ENCODE data around the gene MMS19. TPM values are rescaled to one million over a fixed set of nuclear protein-coding genes. Genes with fewer than 3 reads are reported as not detected.

Gene MMS19
- total RNA-seq, 4 donors from 2014 or later = 103 to 142 (median 115) TPM

DNA sequence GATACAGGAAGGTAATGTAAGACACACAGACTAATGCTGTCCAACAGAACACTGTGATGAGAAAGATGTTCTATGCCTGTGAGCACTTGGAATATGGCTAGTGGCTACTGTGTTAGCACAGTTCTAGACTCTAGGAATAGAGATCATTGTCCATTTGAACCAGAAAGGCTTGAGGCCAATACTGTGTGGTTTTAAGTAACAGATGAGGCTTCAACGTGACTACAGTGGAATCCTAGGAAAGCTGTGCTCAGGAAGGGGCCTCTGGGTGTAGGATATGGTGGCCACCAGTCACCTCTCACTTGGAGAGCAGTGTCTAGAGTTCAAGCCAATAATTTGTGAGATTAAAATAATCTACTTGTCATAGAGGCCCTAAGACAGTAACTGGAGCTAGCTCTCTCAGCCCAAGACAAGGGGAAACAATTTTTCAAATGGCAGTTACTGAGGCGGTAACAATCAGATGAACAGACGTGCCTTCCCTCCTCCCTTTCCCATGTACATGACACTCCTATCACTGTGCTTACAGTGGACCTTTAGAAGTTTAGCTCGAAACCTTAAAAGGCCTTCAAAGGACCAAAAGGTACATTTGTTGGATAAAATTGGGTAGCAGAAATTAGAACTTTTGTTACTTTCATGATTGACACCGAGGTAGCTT is 42.1 kb downstream of the MMS19 start:
- no peak overlapping the region for H3K4me3 ChIP-seq (ENCODE audit: low read depth, poor library complexity, severe bottlenecking)
- intact Hi-C loops (cut with DNase I; ENCODE audit: low total_unique reads) = no loop called here
- WGBS, 2 donors = 56 to 76% methylated on average over 5 of the region's 5 CpGs
- TF ChIP-seq, protein P1, sequence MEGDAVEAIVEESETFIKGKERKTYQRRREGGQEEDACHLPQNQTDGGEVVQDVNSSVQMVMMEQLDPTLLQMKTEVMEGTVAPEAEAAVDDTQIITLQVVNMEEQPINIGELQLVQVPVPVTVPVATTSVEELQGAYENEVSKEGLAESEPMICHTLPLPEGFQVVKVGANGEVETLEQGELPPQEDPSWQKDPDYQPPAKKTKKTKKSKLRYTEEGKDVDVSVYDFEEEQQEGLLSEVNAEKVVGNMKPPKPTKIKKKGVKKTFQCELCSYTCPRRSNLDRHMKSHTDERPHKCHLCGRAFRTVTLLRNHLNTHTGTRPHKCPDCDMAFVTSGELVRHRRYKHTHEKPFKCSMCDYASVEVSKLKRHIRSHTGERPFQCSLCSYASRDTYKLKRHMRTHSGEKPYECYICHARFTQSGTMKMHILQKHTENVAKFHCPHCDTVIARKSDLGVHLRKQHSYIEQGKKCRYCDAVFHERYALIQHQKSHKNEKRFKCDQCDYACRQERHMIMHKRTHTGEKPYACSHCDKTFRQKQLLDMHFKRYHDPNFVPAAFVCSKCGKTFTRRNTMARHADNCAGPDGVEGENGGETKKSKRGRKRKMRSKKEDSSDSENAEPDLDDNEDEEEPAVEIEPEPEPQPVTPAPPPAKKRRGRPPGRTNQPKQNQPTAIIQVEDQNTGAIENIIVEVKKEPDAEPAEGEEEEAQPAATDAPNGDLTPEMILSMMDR (IDR thresholded peaks at IDR 0.05) = no peak
- no peak for TF ChIP-seq POLR2A (IDR thresholded peaks at IDR 0.05)
- DNase-seq (ENCODE audit: low spot score in 2 of 2) = no peak

- intact Hi-C loops (cut with DNase I; ENCODE audit: low total_unique reads) = no loop called here
- no peak for TF ChIP-seq POLR2A (IDR thresholded peaks at IDR 0.05)
- TF ChIP-seq, protein P1 (IDR thresholded peaks at IDR 0.05) = no peak
- no peak for DNase-seq (ENCODE audit: low spot score in 2 of 2)
- H3K4me3 ChIP-seq (ENCODE audit: low read depth, poor library complexity, severe bottlenecking) = no peak overlapping the region
- 52 to 54% methylated on average over 3 of the region's 3 CpGs for WGBS, 2 donors
These were observed 43.7 kb downstream of the MMS19 start for GRCh38 chr10:97454330-97455036.

DNA sequence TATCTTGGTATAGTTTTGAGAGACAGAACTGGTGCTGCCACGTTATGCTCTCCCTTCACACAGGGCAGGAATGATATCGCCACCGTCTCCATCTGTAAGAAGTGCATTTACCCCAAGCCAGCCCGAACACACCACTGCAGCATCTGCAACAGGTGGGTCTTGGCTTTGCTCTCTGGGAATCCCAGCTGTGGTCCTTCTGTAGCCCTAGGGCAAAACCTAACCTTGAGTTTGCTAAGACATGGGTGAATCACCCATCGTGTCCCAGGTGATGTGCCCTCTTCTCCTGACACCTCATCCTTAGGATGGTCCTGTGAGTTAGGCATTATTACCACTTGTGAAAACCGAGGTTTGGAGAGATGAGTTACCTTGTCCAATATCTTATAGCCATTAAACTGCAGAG is 45.9 kb downstream of the MMS19 start:
- intact Hi-C loops (cut with DNase I; ENCODE audit: low total_unique reads) = no loop called here
- no peak for DNase-seq (ENCODE audit: low spot score in 2 of 2)
- H3K4me3 ChIP-seq (ENCODE audit: low read depth, poor library complexity, severe bottlenecking) = no peak overlapping the region
- TF ChIP-seq, protein P1 (IDR thresholded peaks at IDR 0.05) = no peak
- no peak for TF ChIP-seq POLR2A (IDR thresholded peaks at IDR 0.05)
- WGBS, 2 donors = 88 to 89% methylated on average over 6 of the region's 6 CpGs

DNA sequence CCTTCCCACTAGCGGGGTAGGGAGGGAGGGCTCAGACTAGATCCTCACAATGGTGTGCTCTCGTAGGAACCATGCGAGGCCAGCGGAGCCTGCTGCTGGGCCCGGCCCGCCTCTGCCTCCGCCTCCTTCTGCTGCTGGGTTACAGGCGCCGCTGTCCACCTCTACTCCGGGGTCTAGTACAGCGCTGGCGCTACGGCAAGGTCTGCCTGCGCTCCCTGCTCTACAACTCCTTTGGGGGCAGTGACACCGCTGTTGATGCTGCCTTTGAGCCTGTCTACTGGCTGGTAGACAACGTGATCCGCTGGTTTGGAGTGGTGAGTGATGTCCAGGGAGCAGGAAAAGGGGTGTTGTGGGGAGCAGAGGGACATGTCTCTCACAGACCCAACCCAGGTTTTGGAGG is 46.6 kb downstream of the MMS19 start:
- WGBS, 2 donors = 92 to 95% methylated on average over 17 of the region's 17 CpGs
- no peak overlapping the region for H3K4me3 ChIP-seq (ENCODE audit: low read depth, poor library complexity, severe bottlenecking)
- intact Hi-C loops (cut with DNase I; ENCODE audit: low total_unique reads) = no loop called here
- TF ChIP-seq, protein P1 (IDR thresholded peaks at IDR 0.05) = no peak
- TF ChIP-seq POLR2A (IDR thresholded peaks at IDR 0.05) = no peak
- no peak for DNase-seq (ENCODE audit: low spot score in 2 of 2)

DNA sequence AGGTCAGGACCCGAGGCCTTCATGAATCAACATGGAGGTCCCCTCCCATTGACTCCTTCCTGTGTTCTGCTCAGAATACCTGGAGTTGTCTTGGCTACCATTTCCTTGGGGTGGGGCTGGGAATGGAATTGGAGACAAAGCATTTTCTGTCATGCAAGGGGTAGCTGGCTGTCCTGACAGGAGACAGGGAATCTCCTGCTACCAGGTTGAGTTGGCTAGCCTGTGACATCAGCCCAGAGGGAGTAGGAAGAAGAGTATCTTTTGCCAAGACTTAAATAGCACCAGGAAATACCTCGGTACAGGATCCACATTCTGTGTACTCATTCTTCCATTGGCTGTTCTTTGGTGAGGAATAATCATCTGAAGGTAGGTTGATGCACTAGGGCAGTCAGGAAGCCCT is 47.4 kb downstream of the MMS19 start:
- DNase-seq (ENCODE audit: low spot score in 2 of 2) = no peak
- no peak overlapping the region for H3K4me3 ChIP-seq (ENCODE audit: low read depth, poor library complexity, severe bottlenecking)
- intact Hi-C loops (cut with DNase I; ENCODE audit: low total_unique reads) = no loop called here
- 56 to 61% methylated on average over 2 of the region's 2 CpGs for WGBS, 2 donors
- no peak for TF ChIP-seq POLR2A (IDR thresholded peaks at IDR 0.05)
- TF ChIP-seq, protein P1 (IDR thresholded peaks at IDR 0.05) = no peak
